NCI-H2196 treated with DMSO at 0.1 percent for 48 hours (cell line): ENCODE results near the gene RASEF.

Source experiments
- DNase-seq: peaks from one replicate; lab custom pipeline; 2025; ENCODE audit not compliant: unreplicated experiment; lab: John Stamatoyannopoulos, UW

Gene RASEF

GRCh38 chr9:83013867-83014605, 48.9 kb downstream of the RASEF start:
- no peak for DNase-seq

- DNase-seq, result no peak
These were observed 49.8 kb downstream of the RASEF start for GRCh38 chr9:83012922-83013838.

GRCh38 chr9:83012168-83012921, 50.6 kb downstream of the RASEF start:
- DNase-seq, result no peak

DNA sequence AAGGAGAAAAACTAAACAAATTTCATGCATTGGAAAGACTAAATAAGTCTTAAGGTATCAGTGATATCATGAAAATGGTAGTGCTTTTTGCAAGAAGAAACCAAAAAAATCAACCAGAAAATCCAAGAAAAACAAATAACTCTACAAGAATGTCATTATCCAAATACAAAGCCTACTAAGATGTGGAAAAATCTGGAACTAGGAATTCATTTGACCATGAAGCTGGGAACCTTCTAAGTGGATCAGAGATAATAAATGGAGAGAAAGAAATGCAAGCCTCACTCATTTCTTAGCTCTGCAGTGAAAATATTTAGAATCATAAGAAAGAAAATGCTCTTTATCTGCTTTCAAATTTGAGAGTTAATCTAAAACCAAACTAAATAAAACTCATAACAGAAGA, 51.3 kb downstream of the RASEF start:
- no peak for DNase-seq

DNA sequence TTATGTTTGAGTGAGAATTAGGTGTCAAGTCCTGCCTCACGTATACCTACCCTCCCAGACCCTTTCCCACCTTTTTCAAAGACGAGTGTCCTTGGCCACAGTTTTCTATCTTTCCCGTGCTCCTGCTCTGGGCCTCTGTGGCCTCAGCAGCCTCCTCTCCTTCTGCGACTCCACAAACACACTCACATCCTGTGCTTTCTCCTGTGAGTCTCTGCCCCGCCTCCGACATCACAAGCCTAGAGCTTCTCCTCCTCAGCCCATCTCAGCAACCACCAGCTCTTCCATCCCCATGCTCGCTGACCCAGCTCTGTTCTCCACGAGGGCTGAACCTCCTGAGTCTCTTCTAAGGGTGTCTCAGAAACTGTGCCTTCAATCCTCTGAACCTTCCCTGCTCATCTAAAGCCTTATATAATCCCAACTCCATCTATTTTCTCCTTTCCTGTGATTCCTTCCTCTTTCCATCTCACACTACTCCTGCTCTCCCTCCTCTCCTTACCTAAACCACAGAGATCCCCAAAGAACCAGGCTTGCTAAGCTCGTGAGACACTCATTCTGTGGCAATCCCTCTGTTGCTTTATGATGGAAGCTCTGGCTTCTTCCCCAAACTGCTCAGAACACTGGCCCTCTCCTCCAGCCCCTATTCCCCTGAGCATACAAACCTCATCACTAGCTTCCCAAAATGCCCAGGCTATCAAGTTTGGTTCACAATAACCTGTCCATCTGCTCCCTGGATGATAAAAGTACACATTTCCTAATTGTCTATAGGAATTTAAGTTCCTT, 55.2 kb downstream of the RASEF start:
- DNase-seq, result no peak

- no peak for DNase-seq
These were observed 56.6 kb downstream of the RASEF start for GRCh38 chr9:83006378-83006777.

DNA sequence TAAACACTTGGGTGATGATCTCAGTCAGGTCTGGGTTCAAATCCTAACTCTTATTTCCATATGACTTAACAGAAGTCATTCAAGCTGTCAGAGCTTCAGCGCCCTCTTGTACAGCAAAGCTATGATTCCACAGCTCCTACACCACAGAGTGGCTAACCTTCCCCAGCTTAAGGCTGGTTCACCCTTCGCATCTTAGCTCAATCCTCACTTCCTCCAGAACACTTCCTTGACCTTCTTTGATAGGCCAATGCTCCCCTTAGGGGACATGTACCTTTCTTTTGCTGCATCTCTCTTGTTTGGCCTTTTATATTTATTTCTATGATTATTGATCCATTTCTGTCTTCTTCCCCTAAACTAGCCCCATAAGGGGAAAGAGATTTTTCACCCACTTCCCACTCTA, 57.0 kb downstream of the RASEF start:
- no peak for DNase-seq

DNA sequence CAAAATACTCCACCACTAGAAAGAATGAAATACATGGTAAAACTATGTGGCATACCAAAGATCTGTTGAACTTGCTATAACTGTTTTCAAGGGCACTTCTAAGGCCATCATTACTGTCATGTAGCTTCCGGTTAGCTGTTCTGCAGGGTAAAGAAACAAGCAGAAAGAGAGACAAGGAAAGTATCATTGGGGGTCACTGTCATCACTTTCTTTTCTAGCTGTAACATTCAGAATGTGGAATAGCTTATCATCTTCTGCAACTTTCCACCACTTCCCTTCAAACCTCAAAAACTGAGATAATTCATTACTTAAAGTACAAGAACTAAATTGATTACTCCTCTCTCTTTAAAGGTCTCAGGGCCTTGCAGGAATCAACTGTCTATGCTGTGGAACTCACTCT, 57.6 kb downstream of the RASEF start:
- DNase-seq, result no peak

- DNase-seq, result no peak
These were observed 60.6 kb downstream of the RASEF start for GRCh38 chr9:83002329-83002728.

DNA sequence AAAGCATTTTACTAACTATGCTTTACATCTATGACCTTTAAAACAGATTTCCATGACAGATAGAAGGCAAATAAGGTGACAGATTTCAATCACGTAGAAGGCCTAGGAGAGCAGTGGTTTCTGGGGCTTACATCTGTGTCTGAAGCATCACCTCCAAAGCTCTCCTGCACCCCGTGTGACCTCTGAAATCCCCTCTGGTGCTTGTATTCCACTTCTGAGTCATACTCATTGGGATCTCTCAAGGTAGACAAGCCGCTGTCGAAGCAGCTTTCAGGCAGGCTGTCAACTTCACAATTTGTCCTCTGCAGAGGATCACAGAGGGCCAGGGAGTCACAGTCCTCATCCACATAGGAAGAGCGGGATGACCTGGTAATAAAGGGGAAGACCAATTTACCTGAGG, 62.2 kb downstream of the RASEF start:
- DNase-seq, result no peak

DNA sequence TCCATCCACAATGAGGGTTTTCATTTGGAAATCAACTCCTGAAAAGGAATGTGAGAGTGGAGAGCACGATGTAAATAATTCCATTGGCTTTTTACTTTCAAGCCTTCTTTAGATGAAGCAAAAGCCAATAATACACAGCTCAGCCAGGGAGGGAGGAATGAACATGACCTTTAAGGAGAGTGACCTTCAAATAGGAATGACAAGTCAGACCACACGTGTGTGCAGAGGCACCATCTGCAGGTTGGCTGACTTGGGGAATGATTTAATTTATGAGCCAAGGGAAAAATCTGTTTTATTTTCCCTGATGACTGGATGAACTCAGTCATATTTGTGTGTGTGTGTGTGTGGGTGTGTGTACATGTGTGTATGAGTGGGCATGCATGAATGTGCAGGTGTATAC, 64.5 kb downstream of the RASEF start:
- DNase-seq, result no peak

DNA sequence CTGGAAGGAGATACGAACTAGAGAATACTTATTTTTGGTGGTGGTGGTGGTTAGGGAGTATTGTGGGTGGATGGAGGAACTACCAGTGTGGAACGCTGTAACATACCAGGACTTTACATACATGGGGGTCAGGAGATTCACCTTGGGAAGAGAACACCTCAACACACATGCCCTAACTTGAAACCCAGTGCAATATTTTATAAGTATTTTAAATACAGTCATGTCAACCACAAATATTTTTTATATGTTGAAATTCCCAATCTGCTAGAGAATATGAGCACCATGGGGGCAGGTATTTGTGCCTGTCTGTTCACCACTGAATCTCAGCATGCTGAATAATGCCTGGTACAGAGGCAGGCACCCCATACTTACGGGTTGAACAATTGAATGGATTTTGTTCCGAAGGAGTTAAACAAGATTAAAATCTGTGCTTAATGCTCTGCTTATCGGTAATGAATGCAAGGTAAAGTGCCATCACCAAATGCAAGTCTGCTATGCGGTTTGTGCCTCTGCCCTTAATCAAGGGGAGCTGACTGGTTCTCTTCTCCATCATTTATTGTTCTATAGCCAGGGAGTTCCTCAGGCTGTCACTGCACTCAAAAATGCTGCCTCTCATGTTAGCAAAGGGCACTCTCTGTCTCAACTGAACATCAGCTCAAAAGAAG, 65.3 kb downstream of the RASEF start:
- DNase-seq, result no peak

DNA sequence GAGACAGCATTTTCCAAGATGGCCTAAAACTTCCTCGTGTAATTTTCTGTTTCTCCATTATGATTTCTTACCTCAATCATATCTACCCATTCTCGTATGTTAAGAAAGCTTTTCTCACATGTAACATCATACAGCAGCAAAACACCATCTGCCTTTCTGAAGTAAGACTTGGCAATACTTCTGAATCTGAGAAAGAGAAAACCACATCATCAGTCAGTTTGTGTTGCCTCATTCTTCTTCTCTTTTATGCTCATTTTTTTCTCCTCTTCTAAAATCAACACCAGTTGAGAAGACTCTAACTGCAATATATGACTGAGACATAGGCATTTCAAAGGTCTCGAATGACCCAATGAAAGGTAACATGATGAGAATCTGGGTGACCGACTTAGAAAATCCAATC, 66.0 kb downstream of the RASEF start:
- no peak for DNase-seq

DNA sequence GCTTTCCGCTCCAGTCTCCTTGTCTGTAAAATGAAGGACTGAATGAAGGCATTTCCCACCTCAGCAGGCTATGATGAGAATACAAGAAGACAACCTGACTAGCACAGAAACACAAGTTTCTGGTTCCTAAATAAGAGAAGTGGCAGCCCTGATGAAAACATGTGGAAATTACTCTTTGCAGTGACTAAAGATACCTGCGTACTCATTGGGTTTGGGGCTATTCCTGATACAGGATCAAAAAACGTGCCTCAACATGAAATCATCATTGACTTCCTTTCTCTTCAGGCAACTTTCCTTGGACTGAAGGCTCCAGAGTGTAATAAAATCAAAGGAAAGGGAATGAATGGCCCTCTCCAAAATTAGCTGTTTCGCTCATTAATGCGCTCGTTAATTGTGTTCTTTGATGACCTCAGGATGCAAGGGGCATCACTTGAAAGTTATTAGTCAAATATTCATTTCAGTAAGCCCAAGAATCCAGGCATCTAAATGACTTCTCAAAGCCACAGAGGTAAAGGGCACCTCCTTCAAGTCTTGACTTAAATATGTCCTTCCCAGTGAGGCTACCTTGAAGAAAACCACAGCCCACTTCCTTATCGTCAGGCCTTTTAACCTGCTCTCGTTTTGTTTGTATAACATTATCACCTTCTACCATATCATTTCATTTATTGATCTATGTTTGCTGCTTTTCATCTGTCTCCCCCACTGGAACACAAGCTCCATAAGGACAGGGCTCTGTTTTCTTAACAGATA, 68.9 kb downstream of the RASEF start:
- no peak for DNase-seq

DNA sequence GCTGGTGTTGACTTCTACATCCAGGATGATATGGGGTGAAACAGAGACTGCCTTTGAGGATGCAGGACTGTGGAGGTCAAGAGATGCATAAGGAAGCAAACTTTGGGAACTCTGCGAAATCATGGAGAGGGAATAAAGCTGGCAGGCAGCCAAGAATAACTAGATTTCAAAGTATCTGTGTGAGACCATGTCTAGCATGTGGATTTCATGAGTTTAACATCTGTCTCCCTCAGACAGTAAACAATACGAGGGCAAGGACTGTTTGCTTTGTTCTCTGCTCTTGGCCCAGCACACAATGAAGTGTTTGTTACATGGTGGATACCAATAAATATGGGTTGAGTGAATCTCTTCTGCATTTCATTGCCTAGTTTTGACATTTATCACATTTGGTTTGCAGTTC, 71.3 kb downstream of the RASEF start:
- peak; percentile 13 for DNase-seq

GRCh38 chr9:82989929-82990328, 73.0 kb downstream of the RASEF start:
- DNase-seq, result no peak

- no peak for DNase-seq
These were observed 74.5 kb downstream of the RASEF start for GRCh38 chr9:82988488-82988887.

DNA sequence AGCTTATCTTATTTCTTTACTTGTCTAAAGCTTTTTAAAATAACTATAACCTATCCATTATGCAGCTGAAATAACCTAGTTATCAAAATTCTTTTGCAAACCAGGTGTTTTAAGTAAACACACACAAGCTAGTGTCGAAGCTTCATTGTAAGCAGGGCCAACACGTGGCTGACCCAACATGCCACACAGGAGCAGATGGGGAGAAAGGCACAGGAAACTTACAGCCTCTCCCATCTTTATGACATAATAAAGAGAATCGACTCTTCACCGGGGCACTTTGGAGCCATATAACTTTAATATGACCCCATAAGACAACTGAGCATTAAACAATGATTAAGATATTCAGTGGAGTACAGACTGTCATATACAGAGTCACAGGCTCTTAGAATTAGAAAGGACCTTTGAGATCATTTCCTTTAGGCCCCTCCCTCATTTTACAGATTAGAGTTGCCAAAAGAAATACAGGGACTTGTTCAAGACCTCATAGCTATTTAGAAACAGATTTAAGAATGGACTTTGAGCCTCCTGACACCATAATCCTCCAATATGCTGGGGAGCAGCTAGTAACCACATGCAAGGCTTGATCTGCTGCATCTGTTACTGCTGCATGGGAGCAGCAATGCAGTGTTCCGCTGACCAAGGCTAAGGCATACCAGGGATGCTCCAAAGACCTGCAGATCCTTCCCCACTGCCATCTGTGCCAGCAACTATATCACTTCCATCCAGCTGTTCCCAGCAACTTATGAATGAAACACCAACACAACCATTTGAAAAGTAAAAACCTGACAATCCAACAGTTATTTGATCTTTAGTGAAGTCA, 75.4 kb downstream of the RASEF start:
- no peak for DNase-seq

- DNase-seq, result no peak
These were observed 81.4 kb downstream of the RASEF start for GRCh38 chr9:82981552-82981951.
